HG03342 (cell line): ENCODE measurements around the gene ARHGAP11A.
"Not testable (repeated sequence)": the region's sequence is repeated elsewhere in the genome, so short reads cannot be mapped to it uniquely, and the experiment has no call there.

Experiments
- ATAC-seq: cut with Tn5 transposase; IDR thresholded peaks from one replicate; pipeline ENCODE4 v1.9.1; 2021; ENCODE audit warnings: mild to moderate bottlenecking, moderate library complexity; ENCODE audit not compliant: unreplicated experiment

Gene ARHGAP11A, protein sequence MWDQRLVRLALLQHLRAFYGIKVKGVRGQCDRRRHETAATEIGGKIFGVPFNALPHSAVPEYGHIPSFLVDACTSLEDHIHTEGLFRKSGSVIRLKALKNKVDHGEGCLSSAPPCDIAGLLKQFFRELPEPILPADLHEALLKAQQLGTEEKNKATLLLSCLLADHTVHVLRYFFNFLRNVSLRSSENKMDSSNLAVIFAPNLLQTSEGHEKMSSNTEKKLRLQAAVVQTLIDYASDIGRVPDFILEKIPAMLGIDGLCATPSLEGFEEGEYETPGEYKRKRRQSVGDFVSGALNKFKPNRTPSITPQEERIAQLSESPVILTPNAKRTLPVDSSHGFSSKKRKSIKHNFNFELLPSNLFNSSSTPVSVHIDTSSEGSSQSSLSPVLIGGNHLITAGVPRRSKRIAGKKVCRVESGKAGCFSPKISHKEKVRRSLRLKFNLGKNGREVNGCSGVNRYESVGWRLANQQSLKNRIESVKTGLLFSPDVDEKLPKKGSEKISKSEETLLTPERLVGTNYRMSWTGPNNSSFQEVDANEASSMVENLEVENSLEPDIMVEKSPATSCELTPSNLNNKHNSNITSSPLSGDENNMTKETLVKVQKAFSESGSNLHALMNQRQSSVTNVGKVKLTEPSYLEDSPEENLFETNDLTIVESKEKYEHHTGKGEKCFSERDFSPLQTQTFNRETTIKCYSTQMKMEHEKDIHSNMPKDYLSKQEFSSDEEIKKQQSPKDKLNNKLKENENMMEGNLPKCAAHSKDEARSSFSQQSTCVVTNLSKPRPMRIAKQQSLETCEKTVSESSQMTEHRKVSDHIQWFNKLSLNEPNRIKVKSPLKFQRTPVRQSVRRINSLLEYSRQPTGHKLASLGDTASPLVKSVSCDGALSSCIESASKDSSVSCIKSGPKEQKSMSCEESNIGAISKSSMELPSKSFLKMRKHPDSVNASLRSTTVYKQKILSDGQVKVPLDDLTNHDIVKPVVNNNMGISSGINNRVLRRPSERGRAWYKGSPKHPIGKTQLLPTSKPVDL

GRCh38 chr15:32615051-32615870, at the start of gene ARHGAP11A:
Gene ARHGAP11A, plus strand, starts transcription at chr15:32615504. Its CDS starts 708 bp downstream, at chr15:32616212.
- peak; percentile 61 for ATAC-seq

GRCh38 chr15:32568988-32569387, 46.3 kb upstream of the ARHGAP11A start:
- not testable (repeated sequence) for ATAC-seq

DNA sequence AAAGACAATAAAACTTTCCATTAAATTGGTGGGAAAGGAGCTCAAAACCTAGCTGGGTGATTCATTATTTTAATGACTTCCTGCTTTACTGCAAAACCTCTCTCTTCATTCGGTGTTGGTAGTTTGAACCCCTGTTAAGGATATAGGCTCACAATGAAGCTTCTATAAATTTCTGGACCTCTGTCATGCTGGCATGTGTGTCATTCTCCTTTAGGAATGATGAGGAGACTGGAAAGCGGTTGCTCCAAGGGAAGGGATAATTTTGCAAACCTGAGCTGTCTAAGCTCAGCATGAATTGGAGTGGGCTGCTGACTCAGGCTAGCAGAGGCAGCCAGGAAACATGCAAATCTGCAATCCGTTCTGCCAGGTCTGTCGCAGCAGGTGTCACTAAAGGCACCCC, 36.8 kb upstream of the ARHGAP11A start:
- not testable (repeated sequence) for ATAC-seq

- not testable (repeated sequence) for ATAC-seq
Observed at GRCh38 chr15:32585844-32586243, 29.5 kb upstream of the ARHGAP11A start.

GRCh38 chr15:32593151-32593550, 22.2 kb upstream of the ARHGAP11A start, which contains the start of gene GOLGA8N:
Gene GOLGA8N, plus strand, starts transcription at chr15:32593456.
- not testable (repeated sequence) for ATAC-seq

DNA sequence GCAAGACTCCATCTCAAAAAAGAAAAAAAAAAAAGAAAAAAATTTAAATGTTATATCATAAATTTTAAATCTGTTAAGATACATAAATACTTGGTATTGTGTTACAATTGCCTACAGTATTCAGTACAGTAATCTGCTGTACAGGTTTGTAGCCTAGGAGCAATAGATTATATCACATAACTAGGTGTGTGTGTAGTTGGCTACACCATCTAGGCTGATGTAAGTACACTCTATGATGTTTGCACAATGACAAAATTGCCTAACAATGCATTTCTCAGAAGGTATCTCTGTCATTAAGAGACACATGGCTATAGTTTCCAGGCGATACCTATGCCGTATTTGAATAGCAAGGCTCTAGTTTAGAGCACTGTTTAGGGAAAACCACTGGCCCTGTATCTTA, 5.8 kb upstream of the ARHGAP11A start:
- not testable (repeated sequence) for ATAC-seq

DNA sequence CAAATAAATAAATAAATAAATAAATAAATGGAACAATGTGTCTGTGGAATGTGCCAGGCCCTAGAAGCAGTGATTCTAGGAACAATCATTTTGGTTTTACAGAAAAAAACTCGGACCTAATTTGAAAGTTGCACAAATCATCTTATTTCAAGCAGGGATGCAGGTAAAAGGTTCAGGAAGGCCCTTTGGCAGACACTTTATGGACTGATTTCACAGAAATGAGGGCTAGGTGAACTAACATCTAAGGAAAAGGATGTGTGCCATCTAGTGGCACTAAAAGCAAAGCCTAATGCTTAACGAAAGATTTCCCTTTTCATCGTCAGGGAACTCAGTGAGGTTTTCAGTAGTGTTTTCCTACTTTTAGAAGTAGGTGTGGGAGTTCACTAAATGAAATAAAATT, 4.6 kb upstream of the ARHGAP11A start:
- ATAC-seq, result not testable (repeated sequence)

GRCh38 chr15:32614712-32615050, 623 bp upstream of the ARHGAP11A start:
- peak; percentile 28 for ATAC-seq

GRCh38 chr15:32615871-32616426, 645 bp downstream of the ARHGAP11A start:
- peak; percentile 8 for ATAC-seq

- ATAC-seq, result no peak
Observed at GRCh38 chr15:32636410-32636809, 21.1 kb downstream of the ARHGAP11A start.

DNA sequence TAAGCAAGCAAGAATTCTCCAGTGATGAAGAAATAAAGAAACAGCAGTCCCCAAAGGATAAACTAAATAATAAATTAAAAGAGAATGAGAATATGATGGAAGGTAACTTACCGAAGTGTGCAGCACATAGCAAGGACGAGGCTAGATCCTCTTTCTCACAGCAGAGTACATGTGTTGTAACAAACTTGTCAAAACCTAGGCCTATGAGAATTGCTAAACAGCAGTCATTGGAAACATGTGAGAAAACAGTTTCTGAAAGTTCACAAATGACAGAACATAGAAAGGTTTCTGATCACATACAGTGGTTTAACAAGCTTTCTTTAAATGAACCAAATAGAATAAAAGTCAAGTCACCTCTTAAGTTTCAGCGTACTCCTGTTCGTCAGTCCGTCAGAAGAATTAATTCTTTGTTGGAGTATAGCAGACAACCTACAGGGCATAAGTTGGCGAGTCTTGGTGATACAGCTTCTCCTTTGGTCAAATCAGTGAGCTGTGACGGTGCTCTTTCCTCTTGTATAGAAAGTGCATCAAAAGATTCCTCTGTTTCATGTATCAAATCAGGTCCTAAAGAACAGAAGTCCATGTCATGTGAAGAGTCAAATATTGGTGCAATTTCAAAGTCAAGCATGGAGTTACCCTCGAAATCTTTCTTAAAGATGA, 21.7 kb downstream of the ARHGAP11A start:
- ATAC-seq, result no peak

DNA sequence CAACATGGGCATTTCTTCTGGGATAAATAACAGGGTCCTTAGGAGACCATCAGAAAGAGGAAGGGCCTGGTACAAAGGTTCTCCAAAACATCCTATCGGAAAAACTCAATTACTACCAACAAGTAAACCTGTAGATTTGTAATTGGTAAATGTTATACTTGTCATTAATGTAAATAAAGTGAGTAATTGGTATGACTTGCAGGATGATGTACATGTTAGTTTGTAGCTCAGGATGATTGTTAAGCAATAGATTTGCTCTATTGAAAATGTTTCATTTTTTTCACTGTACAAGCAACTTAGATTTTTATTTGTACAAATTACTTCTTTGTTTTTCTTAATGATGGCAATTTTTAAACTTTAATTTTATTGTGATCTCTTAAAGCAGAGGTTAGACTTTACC, 22.4 kb downstream of the ARHGAP11A start:
- ATAC-seq, result no peak

GRCh38 chr15:32641517-32642059, 26.3 kb downstream of the ARHGAP11A start, which contains the start of gene SCG5:
Gene SCG5, plus strand, starts transcription at chr15:32641710. Its CDS starts 1,883 bp downstream, at chr15:32643593.
- ATAC-seq, result no peak

- no peak for ATAC-seq
Observed at GRCh38 chr15:32642667-32643435, 27.5 kb downstream of the ARHGAP11A start.

- no peak for ATAC-seq
Observed at GRCh38 chr15:32643907-32644445, 28.7 kb downstream of the ARHGAP11A start.

GRCh38 chr15:32646291-32646690, 31.0 kb downstream of the ARHGAP11A start:
- ATAC-seq, result no peak

- ATAC-seq, result no peak
Observed at GRCh38 chr15:32649342-32649741, 34.0 kb downstream of the ARHGAP11A start.

- ATAC-seq, result peak; percentile 89
Observed at GRCh38 chr15:32651229-32651837, 36.0 kb downstream of the ARHGAP11A start.
